ENCODE measurements around the gene OR4A15. TPM values are rescaled to one million over a fixed set of nuclear protein-coding genes. Genes with fewer than 3 reads are reported as not detected.

The OR4A15 gene
- total RNA-seq = not detected
- long read RNA-seq = 0 reads

- TF ChIP-seq CTCF (IDR thresholded peaks at IDR 0.05) = no peak
- Histone ChIP-seq H3K27ac (no peak within 1 kb of the TSS), H3K4me3 (no peak within 1 kb of the TSS), H3K9me3 (no peaks in the 10 kb centered on the region), H3K4me1 (no peaks in the 10 kb centered on the region), H3K27me3 (no peaks in the 10 kb centered on the region), H3K36me3 (no peaks in the 10 kb centered on the region)
- intact Hi-C loops (cut with DNase I) = no loop called here
- DNase-seq (no peak), ATAC-seq (no peak)
Measured at GRCh38 chr11:55367674-55368073, at the start of gene OR4A15. Gene OR4A15, plus strand, starts transcription at chr11:55367974. Its CDS starts 0 bp downstream, at chr11:55367974.

DNA sequence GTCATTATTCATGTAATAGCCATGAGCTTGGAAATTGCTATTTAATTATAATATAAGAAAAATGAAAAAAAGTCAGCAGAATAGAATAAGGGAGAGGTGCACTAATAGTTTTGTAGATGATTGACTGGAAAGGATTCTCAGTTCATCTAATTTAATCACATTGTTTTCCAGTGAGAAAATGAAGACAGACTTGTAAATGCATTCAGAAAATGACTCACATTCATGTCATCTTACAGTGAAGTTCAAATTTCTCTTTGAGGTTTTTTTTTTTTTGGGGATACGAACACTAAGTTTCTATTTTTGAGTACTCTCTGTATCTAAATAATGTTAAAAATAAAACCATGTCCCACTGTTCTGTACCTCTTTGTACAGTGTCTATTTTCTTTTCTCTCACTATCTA, 43.3 kb upstream of the OR4A15 start:
- H3K4me1 ChIP-seq = no peaks in the 10 kb centered on the region
- no peak overlapping the region for H3K4me3 ChIP-seq
- DNase-seq (no peak), ATAC-seq (no peak)
- no peaks in the 10 kb centered on the region for H3K36me3 ChIP-seq
- no peak for TF ChIP-seq CTCF (IDR thresholded peaks at IDR 0.05)
- no peaks in the 10 kb centered on the region for H3K27me3 ChIP-seq
- no peak overlapping the region for H3K27ac ChIP-seq
- H3K9me3 ChIP-seq = no peaks in the 10 kb centered on the region
- intact Hi-C loops (cut with DNase I) = no loop called here

GRCh38 chr11:55342901-55343300, 24.9 kb upstream of the OR4A15 start, which contains the start of gene OR4A16:
Gene OR4A16, plus strand, starts transcription at chr11:55343201. Its CDS starts 0 bp downstream, at chr11:55343201.
- intact Hi-C loops (cut with DNase I) = no loop called here
- TF ChIP-seq CTCF (IDR thresholded peaks at IDR 0.05) = no peak
- no peaks in the 10 kb centered on the region for H3K4me1 ChIP-seq

DNA sequence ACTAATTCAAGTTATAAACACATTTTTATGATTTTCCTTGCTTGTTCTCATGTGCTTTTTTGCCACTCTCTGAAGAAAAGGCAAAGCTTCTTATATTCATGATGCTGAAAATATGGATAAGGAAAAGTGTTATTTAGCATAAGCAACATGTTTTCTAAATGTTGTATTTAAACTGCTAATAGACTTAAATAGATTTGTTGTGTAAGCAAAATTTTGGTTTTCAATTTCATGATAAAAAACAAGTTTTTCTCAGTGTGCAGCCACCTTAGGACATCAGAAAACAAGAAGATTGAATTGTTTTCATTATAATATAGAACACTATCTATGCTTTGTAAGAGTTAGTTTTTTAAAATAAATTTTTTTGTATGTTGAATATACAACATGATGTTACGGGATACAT, 22.5 kb upstream of the OR4A15 start:
- Histone ChIP-seq H3K27me3 (no peaks in the 10 kb centered on the region), H3K27ac (no peak overlapping the region), H3K36me3 (no peaks in the 10 kb centered on the region), H3K9me3 (no peaks in the 10 kb centered on the region), H3K4me3 (no peak overlapping the region), H3K4me1 (no peaks in the 10 kb centered on the region)
- intact Hi-C loops (cut with DNase I) = no loop called here
- DNase-seq (no peak), ATAC-seq (no peak)
- no peak for TF ChIP-seq CTCF (IDR thresholded peaks at IDR 0.05)

More at GRCh38 chr11:55342901-55343300, 24.9 kb upstream of the OR4A15 start, which contains the start of gene OR4A16:
- Histone ChIP-seq H3K27me3 (no peaks in the 10 kb centered on the region), H3K27ac (no peak within 1 kb of the TSS), H3K9me3 (no peaks in the 10 kb centered on the region), H3K4me3 (no peak within 1 kb of the TSS), H3K36me3 (no peaks in the 10 kb centered on the region)
- DNase-seq = no peak
- no peak for ATAC-seq

DNA sequence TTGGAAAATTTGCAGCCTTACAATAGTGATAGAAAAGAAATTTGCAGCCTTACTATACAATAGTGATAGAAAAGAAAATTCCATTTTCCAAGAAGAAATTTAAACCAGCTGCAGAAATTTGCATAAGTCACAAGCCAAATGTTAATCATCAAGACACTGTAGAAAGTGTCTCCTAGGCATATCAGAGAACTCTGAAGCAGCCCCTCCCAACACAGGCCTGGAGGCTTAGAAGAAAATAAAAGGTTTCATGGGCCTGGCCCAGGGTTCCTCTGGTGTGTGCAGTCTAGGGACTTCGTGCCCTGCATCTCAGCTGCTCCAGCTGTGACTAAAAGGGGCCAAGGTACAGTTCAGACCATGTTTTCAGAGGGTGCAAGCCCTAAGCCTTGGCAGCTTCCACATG, 18.7 kb upstream of the OR4A15 start:
- intact Hi-C loops (cut with DNase I) = no loop called here
- H3K27ac ChIP-seq = no peak overlapping the region
- no peaks in the 10 kb centered on the region for H3K36me3 ChIP-seq
- TF ChIP-seq CTCF (IDR thresholded peaks at IDR 0.05) = no peak
- H3K4me1 ChIP-seq = no peaks in the 10 kb centered on the region
- ATAC-seq (no peak), DNase-seq (no peak)
- H3K27me3 ChIP-seq = no peaks in the 10 kb centered on the region
- H3K9me3 ChIP-seq = no peaks in the 10 kb centered on the region
- H3K4me3 ChIP-seq = no peak overlapping the region
